Nephron (organoid): Measurements from ENCODE around the gene OLFM4.

Experiments
- H3K27ac Mint-ChIP-seq, 3 experiments: 2 replicates each; pipeline ENCODE4 v1.8.0; 2020; ENCODE audit warnings: mixed read lengths in 3 of 3, mild to moderate bottlenecking in 2 of 3, moderate library complexity in 1 of 3
- H3K27me3 Mint-ChIP-seq: 2 replicates; pipeline ENCODE4 v1.8.0; 2021; ENCODE audit warnings: low read depth, mild to moderate bottlenecking, moderate library complexity, mixed read lengths
- H3K36me3 Mint-ChIP-seq: 2 replicates; pipeline ENCODE4 v1.8.0; 2020; ENCODE audit warnings: low read depth, mixed read lengths
- H3K4me1 Mint-ChIP-seq: 2 replicates; pipeline ENCODE4 v1.8.0; 2020; ENCODE audit warnings: mixed read lengths
- H3K4me3 Mint-ChIP-seq, 3 experiments: 2 replicates each; pipeline ENCODE4 v1.8.0; 2020; ENCODE audit warnings: mild to moderate bottlenecking in 3 of 3, mixed read lengths in 3 of 3, moderate library complexity in 2 of 3
- H3K9me3 Mint-ChIP-seq: 2 replicates; pipeline ENCODE4 v1.8.0; 2020; ENCODE audit warnings: mixed read lengths
- TF ChIP-seq, protein P1 (sequence below), 3 experiments: fragments of 200-600 bp; sonication (generic); IDR thresholded peaks; one replicate each; pipeline ENCODE4 v1.5.0; 2021; ENCODE audit warnings: antibody characterized with exemption in 3 of 3; ENCODE audit not compliant: unreplicated experiment in 3 of 3

The OLFM4 gene

DNA sequence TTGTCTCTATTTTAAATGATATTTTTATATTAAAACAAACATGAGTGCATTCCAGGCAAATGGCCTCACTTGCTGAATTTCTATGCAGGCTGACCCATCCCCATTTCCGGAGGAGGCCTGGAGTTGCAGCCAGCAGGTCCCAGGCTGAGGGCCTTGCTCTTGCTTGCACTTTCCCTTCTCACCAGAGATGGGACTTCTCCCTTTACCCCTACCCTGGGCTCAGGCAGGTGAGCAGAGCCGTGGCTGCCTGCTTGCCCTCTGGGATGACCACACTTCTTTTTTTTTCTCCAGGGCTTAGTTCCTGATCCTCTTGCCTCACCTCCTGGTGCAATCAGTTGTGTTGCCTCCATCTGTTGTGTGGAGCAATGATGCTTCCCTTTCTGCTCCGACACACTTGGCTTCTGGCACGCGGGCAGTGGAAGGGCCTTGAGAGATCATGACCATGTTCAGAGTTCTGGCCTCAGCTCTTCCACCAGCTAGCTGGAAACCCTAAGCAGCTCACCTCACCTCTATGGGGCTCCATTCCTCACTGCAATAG, 11.1 kb upstream of the OLFM4 start:
- H3K9me3 Mint-ChIP-seq: no peaks in the 10 kb centered on the region
- no peak overlapping the region for H3K4me3 Mint-ChIP-seq
- no peaks in the 10 kb centered on the region for H3K36me3 Mint-ChIP-seq
- peaks cover 4% of the 10 kb centered on the region for H3K4me1 Mint-ChIP-seq
- TF ChIP-seq, protein P1, sequence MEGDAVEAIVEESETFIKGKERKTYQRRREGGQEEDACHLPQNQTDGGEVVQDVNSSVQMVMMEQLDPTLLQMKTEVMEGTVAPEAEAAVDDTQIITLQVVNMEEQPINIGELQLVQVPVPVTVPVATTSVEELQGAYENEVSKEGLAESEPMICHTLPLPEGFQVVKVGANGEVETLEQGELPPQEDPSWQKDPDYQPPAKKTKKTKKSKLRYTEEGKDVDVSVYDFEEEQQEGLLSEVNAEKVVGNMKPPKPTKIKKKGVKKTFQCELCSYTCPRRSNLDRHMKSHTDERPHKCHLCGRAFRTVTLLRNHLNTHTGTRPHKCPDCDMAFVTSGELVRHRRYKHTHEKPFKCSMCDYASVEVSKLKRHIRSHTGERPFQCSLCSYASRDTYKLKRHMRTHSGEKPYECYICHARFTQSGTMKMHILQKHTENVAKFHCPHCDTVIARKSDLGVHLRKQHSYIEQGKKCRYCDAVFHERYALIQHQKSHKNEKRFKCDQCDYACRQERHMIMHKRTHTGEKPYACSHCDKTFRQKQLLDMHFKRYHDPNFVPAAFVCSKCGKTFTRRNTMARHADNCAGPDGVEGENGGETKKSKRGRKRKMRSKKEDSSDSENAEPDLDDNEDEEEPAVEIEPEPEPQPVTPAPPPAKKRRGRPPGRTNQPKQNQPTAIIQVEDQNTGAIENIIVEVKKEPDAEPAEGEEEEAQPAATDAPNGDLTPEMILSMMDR (IDR thresholded peaks at IDR 0.05; ENCODE audit: unreplicated experiment in 3 of 3): no peak
- peaks cover 11% of the 10 kb centered on the region for H3K27me3 Mint-ChIP-seq
- peak overlapping the region in 1 of 3 experiments; percentile 42 for H3K27ac Mint-ChIP-seq

DNA sequence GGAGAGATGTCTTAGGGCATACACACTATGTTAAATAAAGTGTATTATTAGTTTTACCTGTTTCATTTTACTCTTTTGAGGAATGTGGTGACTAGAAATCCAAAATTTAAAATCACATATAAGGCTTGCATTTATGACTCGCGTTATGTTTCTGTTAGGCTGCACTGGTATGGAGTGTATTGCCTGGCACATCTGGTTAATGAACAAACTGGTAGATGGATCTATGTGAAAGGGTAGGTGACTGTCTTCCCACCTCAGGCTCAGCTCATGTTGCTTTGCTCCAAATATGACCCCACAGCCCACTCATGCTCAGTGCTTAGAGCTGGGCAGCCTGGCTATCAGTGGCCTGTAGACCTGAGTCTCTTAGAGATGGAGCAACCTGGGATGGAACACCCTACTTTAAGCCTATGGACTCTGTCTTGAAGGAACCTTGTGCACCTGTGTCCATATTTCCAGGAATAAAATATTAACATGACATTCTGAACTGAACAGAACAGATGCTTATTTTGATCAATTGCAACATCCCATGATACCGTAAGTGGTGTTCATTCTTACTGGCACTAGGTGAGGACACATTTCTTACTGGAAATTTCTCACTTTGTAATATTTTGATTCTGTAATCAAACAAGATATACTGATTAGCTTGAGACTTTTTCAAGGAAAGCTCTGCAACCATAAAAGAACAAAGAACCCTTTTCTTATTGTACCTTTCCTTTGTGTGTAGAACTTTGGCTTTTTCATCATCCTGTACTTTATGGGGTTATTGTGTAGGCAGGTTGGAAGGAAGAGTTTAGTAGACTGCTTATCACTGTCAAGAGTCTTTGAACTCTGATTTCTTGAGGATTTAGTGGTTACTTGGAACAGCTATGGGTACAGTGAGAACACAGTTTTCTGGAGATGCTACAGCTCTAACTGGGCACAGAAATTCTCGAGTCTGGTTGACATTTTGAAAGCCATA, 9.6 kb upstream of the OLFM4 start:
- Mint-ChIP-seq H3K9me3 (no peaks in the 10 kb centered on the region), H3K27me3 (peaks cover 11% of the 10 kb centered on the region), H3K36me3 (no peaks in the 10 kb centered on the region), H3K27ac (no peak overlapping the region), H3K4me3 (no peak overlapping the region), H3K4me1 (peaks cover 4% of the 10 kb centered on the region)
- TF ChIP-seq, protein P1 (IDR thresholded peaks at IDR 0.05; ENCODE audit: unreplicated experiment in 3 of 3): no peak

DNA sequence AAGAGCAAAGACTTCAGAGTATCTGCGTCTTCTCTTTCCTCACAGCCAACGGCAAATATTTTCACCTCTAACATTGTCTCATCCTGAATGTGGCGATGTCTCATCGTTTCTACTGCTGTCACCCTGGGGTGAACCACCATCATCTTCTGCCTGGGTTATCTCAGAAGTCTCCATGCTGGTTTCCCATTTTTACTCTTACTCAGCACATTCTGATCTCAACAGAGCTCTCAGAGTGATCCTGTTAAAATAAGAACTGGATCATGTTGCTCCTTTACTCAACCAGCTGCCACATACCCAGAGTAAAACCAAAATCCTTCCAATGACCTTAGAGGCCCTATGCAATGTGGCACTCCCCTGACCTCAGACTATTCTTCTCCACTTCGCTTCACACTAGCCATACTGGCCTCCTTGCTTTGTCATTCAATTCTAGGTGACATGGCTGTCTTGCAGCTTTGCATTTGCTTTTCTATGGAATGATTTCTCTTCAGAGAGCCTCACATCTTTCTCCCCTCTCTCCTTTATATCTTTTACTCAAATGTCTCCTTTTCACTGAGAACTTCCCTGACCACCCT, 7.8 kb upstream of the OLFM4 start:
- no peak overlapping the region for H3K4me3 Mint-ChIP-seq
- H3K9me3 Mint-ChIP-seq: no peaks in the 10 kb centered on the region
- peaks cover 11% of the 10 kb centered on the region for H3K27me3 Mint-ChIP-seq
- no peaks in the 10 kb centered on the region for H3K36me3 Mint-ChIP-seq
- TF ChIP-seq, protein P1 (IDR thresholded peaks at IDR 0.05; ENCODE audit: unreplicated experiment in 3 of 3): no peak
- peaks cover 4% of the 10 kb centered on the region for H3K4me1 Mint-ChIP-seq
- no peak overlapping the region for H3K27ac Mint-ChIP-seq

DNA sequence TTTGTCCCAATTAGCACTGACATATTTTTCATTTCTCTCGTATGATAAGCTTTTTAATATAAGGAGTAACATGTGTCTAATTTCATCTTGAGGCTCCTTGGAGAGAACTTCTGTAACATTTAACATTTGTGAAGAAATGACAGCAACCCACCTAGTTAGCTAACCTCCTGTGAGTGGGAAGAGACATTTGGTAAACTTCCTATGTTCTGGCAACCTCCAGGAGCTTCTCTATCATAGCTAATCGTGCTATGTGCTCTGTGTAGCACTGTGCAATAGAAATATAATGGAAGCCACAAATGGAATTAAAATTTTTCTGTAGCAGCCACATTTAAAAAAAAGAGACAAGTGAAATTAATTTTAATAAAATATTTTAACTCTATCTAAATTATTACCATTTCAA, 5.4 kb upstream of the OLFM4 start:
- TF ChIP-seq, protein P1 (IDR thresholded peaks at IDR 0.05; ENCODE audit: unreplicated experiment in 3 of 3): no peak
- Mint-ChIP-seq H3K36me3 (no peaks in the 10 kb centered on the region), H3K27me3 (peaks cover 3% of the 10 kb centered on the region), H3K4me1 (peaks cover 4% of the 10 kb centered on the region), H3K4me3 (no peak overlapping the region), H3K27ac (no peak overlapping the region), H3K9me3 (no peaks in the 10 kb centered on the region)

DNA sequence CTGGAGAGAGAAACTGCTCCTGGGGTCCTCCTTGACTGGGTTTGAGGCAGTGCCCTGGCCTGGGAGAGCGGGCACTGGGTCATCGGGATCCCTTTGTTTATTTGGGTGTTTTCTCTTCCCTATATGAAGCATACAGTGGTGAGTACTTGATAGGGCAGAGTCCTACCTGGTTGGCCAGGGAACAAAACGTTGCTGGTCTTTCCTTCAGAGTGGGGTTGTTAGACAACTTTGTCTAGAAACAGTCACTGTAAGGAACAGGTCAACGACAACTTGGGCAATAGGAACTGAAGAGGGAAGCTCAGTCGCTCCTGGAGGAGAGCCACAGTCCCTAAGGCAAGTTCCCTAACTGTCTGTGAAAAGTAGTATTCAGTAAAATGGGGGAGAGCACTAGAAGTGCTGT, 550 bp upstream of the OLFM4 start:
- Mint-ChIP-seq H3K27ac (no peak overlapping the region), H3K27me3 (no peaks in the 10 kb centered on the region), H3K4me1 (no peaks in the 10 kb centered on the region), H3K9me3 (no peaks in the 10 kb centered on the region), H3K4me3 (no peak overlapping the region), H3K36me3 (no peaks in the 10 kb centered on the region)
- TF ChIP-seq, protein P1 (IDR thresholded peaks at IDR 0.05; ENCODE audit: unreplicated experiment in 3 of 3): no peak
